Astrocyte of the cerebellum (primary cell): ENCODE data around the gene LYST.
A peak's percentile ranks its signal among the peaks of the same experiment; 100 is the strongest.
"Not testable (repeated sequence)": the region's sequence is repeated elsewhere in the genome, so short reads cannot be mapped to it uniquely, and the experiment has no call there.

Experiments
- DNase-seq: peaks from one replicate; pipeline ENCODE4 v3.0.0-alpha.2; 2011; ENCODE audit warnings: low read depth
- H3K4me3 ChIP-seq: 2 replicates; pipeline ENCODE4 v1.5.1; 2011; ENCODE audit warnings: mild to moderate bottlenecking, low read depth, low read length, moderate library complexity
- in situ Hi-C: cut with HindIII; loops from 2 replicates; pipeline ENCODE4 v1.10.0; 2017; ENCODE audit warnings: low sequenced_read_pairs
- TF ChIP-seq, protein P1 (sequence below): IDR thresholded peaks from 2 replicates; pipeline ENCODE4 v1.5.1; 2012; ENCODE audit warnings: low read length, low read depth, moderate library complexity, mild to moderate bottlenecking; ENCODE audit errors: missing control alignments

The LYST gene

DNA sequence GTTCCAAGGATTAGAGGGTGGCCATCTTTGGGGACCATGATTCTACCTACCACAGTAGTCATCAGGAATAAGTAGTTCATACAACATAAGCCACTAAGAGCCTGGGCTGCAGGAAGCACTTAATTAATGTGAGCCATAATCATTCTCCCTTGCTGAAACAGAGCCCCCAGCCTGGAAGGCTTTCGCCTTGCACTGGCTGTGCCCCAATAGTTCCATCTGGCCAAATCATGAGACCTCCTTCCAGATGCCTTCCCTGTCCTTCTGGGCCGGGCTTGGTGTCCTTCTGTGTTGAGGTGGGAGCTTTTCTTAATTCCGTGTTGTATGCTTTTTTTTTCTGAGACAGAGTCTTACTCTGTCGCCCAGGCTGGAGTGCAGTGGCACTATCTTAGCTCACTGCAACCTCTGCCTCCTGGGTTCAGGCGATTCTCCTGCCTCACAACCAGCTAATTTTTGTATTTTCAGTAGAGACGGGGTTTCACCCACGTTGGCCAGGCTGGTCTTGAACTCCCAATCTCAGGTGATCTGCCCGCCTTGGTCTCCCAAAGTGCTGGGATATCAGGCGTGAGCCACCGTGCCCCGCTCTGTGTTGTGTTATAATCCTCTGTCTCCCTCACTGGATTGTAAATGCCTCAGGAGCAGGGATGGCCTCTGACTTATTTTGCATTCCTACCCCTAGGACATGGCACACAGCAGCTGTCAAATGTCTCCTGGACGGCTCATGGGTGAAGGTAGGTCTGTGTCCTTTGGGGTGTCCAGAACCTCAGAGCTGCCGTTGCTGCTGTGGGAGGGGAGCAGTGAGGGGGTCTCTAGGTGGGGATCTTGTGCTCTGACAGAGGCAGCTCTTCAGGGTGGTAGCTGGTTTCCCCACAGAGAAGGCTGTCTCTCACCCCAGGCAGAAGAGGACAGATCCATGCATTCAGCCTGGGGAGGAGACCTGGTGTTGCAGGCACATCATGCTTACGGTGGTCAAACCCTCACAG lies 227.2 kb downstream of the LYST start:
- TF ChIP-seq, protein P1, sequence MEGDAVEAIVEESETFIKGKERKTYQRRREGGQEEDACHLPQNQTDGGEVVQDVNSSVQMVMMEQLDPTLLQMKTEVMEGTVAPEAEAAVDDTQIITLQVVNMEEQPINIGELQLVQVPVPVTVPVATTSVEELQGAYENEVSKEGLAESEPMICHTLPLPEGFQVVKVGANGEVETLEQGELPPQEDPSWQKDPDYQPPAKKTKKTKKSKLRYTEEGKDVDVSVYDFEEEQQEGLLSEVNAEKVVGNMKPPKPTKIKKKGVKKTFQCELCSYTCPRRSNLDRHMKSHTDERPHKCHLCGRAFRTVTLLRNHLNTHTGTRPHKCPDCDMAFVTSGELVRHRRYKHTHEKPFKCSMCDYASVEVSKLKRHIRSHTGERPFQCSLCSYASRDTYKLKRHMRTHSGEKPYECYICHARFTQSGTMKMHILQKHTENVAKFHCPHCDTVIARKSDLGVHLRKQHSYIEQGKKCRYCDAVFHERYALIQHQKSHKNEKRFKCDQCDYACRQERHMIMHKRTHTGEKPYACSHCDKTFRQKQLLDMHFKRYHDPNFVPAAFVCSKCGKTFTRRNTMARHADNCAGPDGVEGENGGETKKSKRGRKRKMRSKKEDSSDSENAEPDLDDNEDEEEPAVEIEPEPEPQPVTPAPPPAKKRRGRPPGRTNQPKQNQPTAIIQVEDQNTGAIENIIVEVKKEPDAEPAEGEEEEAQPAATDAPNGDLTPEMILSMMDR = no peak
- in situ Hi-C loops = no loop called here
- no peak for DNase-seq
- H3K4me3 ChIP-seq = no peak overlapping the region

DNA sequence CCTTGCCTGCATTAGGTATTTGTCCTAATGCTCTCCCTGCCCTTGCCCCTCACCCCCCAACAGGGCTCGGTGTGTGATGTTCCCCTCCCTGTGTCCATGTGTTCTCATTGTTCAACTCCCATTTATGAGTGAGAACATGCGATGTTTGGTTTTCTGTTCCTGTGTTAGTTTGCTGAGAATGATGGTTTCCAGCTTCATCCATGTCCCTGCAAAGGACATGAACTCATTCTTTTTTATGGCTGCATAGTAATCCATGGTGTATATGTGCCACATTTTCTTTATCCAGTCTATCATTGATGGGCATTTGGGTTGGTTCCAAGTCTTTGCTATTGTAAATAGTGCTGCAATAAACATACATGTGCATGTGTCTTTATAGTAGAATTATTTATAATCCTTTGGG lies 228.1 kb downstream of the LYST start:
- DNase-seq, H3K4me3 ChIP-seq, in situ Hi-C loops: not testable (repeated sequence)

- in situ Hi-C loops = no loop called here
- TF ChIP-seq, protein P1 = no peak
- H3K4me3 ChIP-seq = no peak overlapping the region
- no peak for DNase-seq
These were observed 228.8 kb downstream of the LYST start for GRCh38 chr1:235637756-235638534.

GRCh38 chr1:235635938-235636662 lies 230.6 kb downstream of the LYST start:
- TF ChIP-seq, protein P1 = peak; percentile 8
- in situ Hi-C loops = no loop called here
- no peak overlapping the region for H3K4me3 ChIP-seq
- no peak for DNase-seq

DNA sequence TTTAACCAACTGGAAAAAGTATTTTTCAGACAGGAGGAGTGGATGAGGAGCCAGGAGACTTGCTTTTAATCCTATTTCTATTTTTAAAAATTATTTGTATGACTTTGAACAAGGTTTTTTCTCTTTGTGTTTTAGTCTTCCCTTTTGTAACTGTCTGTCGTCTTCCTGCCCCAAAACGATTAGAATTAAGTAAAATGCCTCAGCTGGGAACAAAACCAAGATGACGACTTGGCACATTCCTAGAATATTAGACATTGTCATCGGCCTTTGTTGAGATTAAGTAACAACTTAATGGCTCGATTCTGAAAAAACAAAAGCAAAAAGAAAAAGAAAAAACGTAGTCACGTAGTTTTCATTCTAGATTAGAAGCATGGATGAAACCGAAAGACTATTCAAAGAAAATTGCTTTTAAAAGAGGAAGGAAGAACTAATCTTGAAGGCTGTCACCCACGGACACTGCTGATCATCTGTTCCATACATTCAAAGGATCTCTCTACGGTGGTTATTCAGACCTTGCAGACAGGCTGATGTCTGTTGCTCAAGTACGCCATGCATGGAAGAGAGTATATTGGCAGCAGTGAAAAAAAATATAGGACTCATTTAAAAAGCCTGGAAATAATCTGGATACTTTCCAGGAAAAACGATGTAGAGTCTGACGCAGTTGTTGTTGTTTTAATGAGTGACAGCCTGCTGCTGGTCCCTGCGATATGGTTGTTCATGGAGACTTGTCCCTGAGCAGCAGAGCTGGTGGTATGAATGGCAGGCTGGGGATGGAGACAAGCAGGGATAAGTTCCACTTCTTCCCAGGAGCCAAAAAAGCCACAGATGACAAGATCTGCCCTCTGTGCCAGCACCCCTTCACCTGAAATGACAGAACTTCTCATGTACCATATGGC lies 234.0 kb downstream of the LYST start:
- H3K4me3 ChIP-seq = peak overlapping the region; percentile 14
- peak; percentile 50 for DNase-seq
- TF ChIP-seq, protein P1 = no peak
- in situ Hi-C loops = no loop called here

DNA sequence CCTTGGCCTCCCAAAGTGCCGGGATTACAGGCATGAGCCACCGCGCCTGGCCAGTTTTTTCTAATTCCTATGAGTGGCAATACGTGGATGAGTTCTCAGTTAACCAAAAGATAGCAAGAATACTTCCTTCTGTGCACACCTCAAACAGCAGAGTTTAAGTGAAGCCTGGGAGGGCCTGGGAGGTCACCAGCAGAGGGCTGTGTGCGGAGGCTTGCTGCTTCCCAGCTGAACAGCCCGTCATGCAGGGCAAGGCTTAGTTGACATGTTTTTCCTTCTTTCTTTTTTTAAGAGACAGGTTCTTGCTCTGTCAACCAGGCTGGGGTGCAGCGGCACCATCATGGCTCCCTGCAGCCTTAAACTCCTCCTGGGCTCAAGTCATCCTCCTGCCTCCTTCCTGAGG lies 234.9 kb downstream of the LYST start:
- TF ChIP-seq, protein P1 = peak; percentile 1
- in situ Hi-C loops = no loop called here
- no peak overlapping the region for H3K4me3 ChIP-seq
- no peak for DNase-seq
